ENCODE results near the gene SPATA18.

The SPATA18 gene

GRCh38 chr4:52058275-52058674 is 7.2 kb downstream of the SPATA18 start:
- TF ChIP-seq CTCF (conservative IDR thresholded peaks at IDR 0.05; ENCODE audit: control insufficient read depth, insufficient read depth, low read depth, low read length) = no peak
- no peak overlapping the region for H3K4me3 ChIP-seq (ENCODE audit: control insufficient read depth, low read depth, low read length)
- no peak for DNase-seq (ENCODE audit: low read depth)

GRCh38 chr4:52059372-52059771 is 8.3 kb downstream of the SPATA18 start:
- H3K4me3 ChIP-seq (ENCODE audit: control insufficient read depth, low read depth, low read length) = no peak overlapping the region
- peak; percentile 82 for DNase-seq (ENCODE audit: low read depth)
- TF ChIP-seq CTCF (conservative IDR thresholded peaks at IDR 0.05; ENCODE audit: control insufficient read depth, insufficient read depth, low read depth, low read length) = no peak

GRCh38 chr4:52069571-52069970 is 18.5 kb downstream of the SPATA18 start:
- H3K4me3 ChIP-seq (ENCODE audit: control insufficient read depth, low read depth, low read length) = no peak overlapping the region
- DNase-seq (ENCODE audit: low read depth) = peak; percentile 8
- no peak for TF ChIP-seq CTCF (conservative IDR thresholded peaks at IDR 0.05; ENCODE audit: control insufficient read depth, insufficient read depth, low read depth, low read length)

GRCh38 chr4:52071791-52072546 is 20.9 kb downstream of the SPATA18 start:
- TF ChIP-seq CTCF (conservative IDR thresholded peaks at IDR 0.05; ENCODE audit: control insufficient read depth, insufficient read depth, low read depth, low read length) = no peak
- H3K4me3 ChIP-seq (ENCODE audit: control insufficient read depth, low read depth, low read length) = no peak overlapping the region
- no peak for DNase-seq (ENCODE audit: low read depth)

GRCh38 chr4:52076731-52077130 is 25.6 kb downstream of the SPATA18 start:
- no peak for DNase-seq (ENCODE audit: low read depth)
- H3K4me3 ChIP-seq (ENCODE audit: control insufficient read depth, low read depth, low read length) = no peak overlapping the region

GRCh38 chr4:52079659-52080058 is 28.6 kb downstream of the SPATA18 start:
- DNase-seq (ENCODE audit: low read depth) = no peak
- TF ChIP-seq CTCF (conservative IDR thresholded peaks at IDR 0.05; ENCODE audit: control insufficient read depth, insufficient read depth, low read depth, low read length) = no peak
- H3K4me3 ChIP-seq (ENCODE audit: control insufficient read depth, low read depth, low read length) = no peak overlapping the region

More at GRCh38 chr4:52076731-52077130, 25.6 kb downstream of the SPATA18 start:
- TF ChIP-seq CTCF (conservative IDR thresholded peaks at IDR 0.05; ENCODE audit: control insufficient read depth, insufficient read depth, low read depth, low read length) = no peak
